Neural progenitor cell (in vitro differentiated cells): ENCODE results near the gene KDM8.
"Not testable (repeated sequence)": the region's sequence is repeated elsewhere in the genome, so short reads cannot be mapped to it uniquely, and the experiment has no call there.

Experiments used
- CTCF ChIP-seq: fragments of 200-600 bp; sonication (generic); IDR thresholded peaks from 2 replicates; pipeline ENCODE4 v1.5.1; 2017; ENCODE audit warnings: antibody characterized with exemption, mild to moderate bottlenecking
- EZH2 ChIP-seq: fragments of 200-600 bp; sonication (generic); IDR thresholded peaks from 2 replicates; pipeline ENCODE4 v1.6.1; 2017; ENCODE audit warnings: antibody characterized with exemption, mild to moderate bottlenecking, moderate library complexity
- EZH2phosphoT487 ChIP-seq: fragments of 200-600 bp; sonication (generic); IDR thresholded peaks from 2 replicates; pipeline ENCODE4 v1.6.1; 2017; ENCODE audit warnings: antibody characterized with exemption

- not testable (repeated sequence) for TF ChIP-seq CTCF, EZH2phosphoT487, EZH2
These were observed 3.8 kb downstream of the KDM8 start for GRCh38 chr16:27207121-27207520.
